H1 (cell line): ENCODE data around the gene XIRP1. TPM values are rescaled to one million over a fixed set of nuclear protein-coding genes. Genes with fewer than 3 reads are reported as not detected.

ENCODE experiments used
- CTCF ChIA-PET: fragments of 300-600 bp; sonication (Branson Sonifier 250); formaldehyde crosslinking; loops from one replicate; lab custom pipeline; 2021; ENCODE audit not compliant: partially characterized antibody; lab: Charles Lee
- POLR2A ChIA-PET: fragments of 300-600 bp; sonication (Branson Sonifier 250); formaldehyde crosslinking; loops from one replicate; lab custom pipeline; 2021; ENCODE audit warnings: inconsistent platforms; ENCODE audit not compliant: partially characterized antibody; lab: Charles Lee
- DNase-seq, 2 experiments: peaks; one replicate each; pipeline versions ENCODE4 v3.0.0 to v3.0.0-alpha.2; 2010 to 2022; ENCODE audit warnings: low spot score in 2 of 2, low read depth in 1 of 2, mixed read lengths in 1 of 2
- FAIRE-seq: peaks from 2 replicates; lab custom pipeline; 2011; peaks lifted over from hg19 to GRCh38; lab: Jason Lieb, UNC
- H2AFZ ChIP-seq: 2 replicates; pipeline ENCODE4 v1.8.1; 2012; ENCODE audit warnings: low read length, inconsistent platforms
- H2AK5ac ChIP-seq: 2 replicates; pipeline ENCODE4 v1.6.1; 2013; ENCODE audit warnings: low read depth, low read length
- H2BK120ac ChIP-seq: replicated peaks from 2 replicates; pipeline ENCODE3; 2013; ENCODE audit warnings: low read depth, low read length, inconsistent platforms
- H2BK12ac ChIP-seq: 2 replicates; pipeline ENCODE4 v1.6.1; 2013; ENCODE audit warnings: low read depth, low read length
- H2BK15ac ChIP-seq: 2 replicates; pipeline ENCODE4 v1.6.1; 2013; ENCODE audit warnings: low read length
- H2BK20ac ChIP-seq: 2 replicates; pipeline ENCODE4 v1.6.1; 2013; ENCODE audit warnings: low read length
- H2BK5ac ChIP-seq: 2 replicates; pipeline ENCODE4 v1.6.1; 2013; ENCODE audit warnings: low read depth, low read length
- H3K14ac ChIP-seq: 2 replicates; pipeline ENCODE4 v1.6.1; 2013; ENCODE audit warnings: inconsistent platforms; ENCODE audit not compliant: insufficient read length
- H3K18ac ChIP-seq: 2 replicates; pipeline ENCODE4 v1.6.1; 2013; ENCODE audit warnings: low read length; ENCODE audit errors: extremely low read depth
- H3K23ac ChIP-seq: 2 replicates; pipeline ENCODE4 v1.6.1; 2013; ENCODE audit warnings: inconsistent platforms; ENCODE audit not compliant: insufficient read length
- H3K23me2 ChIP-seq: 2 replicates; pipeline ENCODE4 v1.6.1; 2013; ENCODE audit warnings: low read depth, low read length
- H3K27ac ChIP-seq: 2 replicates; pipeline ENCODE4 v1.6.1; 2011; ENCODE audit warnings: low read depth, low read length, inconsistent platforms
- H3K27me3 ChIP-seq, 4 experiments: replicated peaks in 1 of 4; 1 replicate in 1 of 4; 2 replicates in 3 of 4; pipeline versions ENCODE4 v1.6.1 to v1.8.1; 2011 to 2013; ENCODE audit warnings: low read length in 3 of 4, mild to moderate bottlenecking in 3 of 4, inconsistent platforms in 2 of 4, mixed read lengths in 2 of 4, moderate library complexity in 1 of 4; ENCODE audit not compliant: control insufficient read depth in 3 of 4, insufficient read depth in 3 of 4; ENCODE audit errors: extremely low read depth in 1 of 4
- H3K36me3 ChIP-seq, 4 experiments: 2 replicates each; pipeline versions ENCODE4 v1.6.1 to v1.8.1; 2011 to 2013; ENCODE audit warnings: mild to moderate bottlenecking in 4 of 4, low read length in 3 of 4, moderate library complexity in 2 of 4, control low read depth in 1 of 4, inconsistent platforms in 1 of 4; ENCODE audit not compliant: insufficient read depth in 4 of 4, control insufficient read depth in 2 of 4
- H3K4ac ChIP-seq: replicated peaks from 2 replicates; pipeline ENCODE3; 2013; ENCODE audit warnings: low read length, low read depth, mixed read lengths, inconsistent platforms; ENCODE audit not compliant: insufficient read length
- H3K4me1 ChIP-seq, 4 experiments: replicated peaks in 1 of 4; 1 replicate in 1 of 4; 2 replicates in 3 of 4; pipeline versions ENCODE4 v1.6.1 to v1.8.1; 2011 to 2013; ENCODE audit warnings: low read length in 3 of 4, inconsistent platforms in 2 of 4, mixed read lengths in 1 of 4; ENCODE audit not compliant: insufficient read depth in 4 of 4, control insufficient read depth in 3 of 4
- H3K4me2 ChIP-seq, 2 experiments: 2 replicates each; pipeline versions ENCODE4 v1.6.1 to v1.8.1; 2011 to 2013; ENCODE audit warnings: low read depth in 2 of 2, low read length in 2 of 2, control low read depth in 1 of 2, inconsistent platforms in 1 of 2, mild to moderate bottlenecking in 1 of 2; ENCODE audit not compliant: insufficient read depth in 1 of 2
- H3K4me3 ChIP-seq, 4 experiments: fragments of 200-600, 300-600 bp in 1 of 4; sonication (generic), shearing (Covaris generic), sonication (Bioruptor Twin) in 1 of 4; 2 replicates each; pipeline versions ENCODE4 v1.5.1 to v1.8.1; 2011 to 2016; ENCODE audit warnings: low read length in 4 of 4, low read depth in 3 of 4, control low read depth in 2 of 4, inconsistent platforms in 2 of 4, mild to moderate bottlenecking in 2 of 4, mixed read lengths in 1 of 4, moderate library complexity in 1 of 4; ENCODE audit not compliant: insufficient read depth in 2 of 4; ENCODE audit errors: extremely low read depth in 1 of 4
- H3K56ac ChIP-seq: replicated peaks from 2 replicates; pipeline ENCODE3; 2013; ENCODE audit warnings: low read depth, mild to moderate bottlenecking, mixed read lengths, low read length, inconsistent platforms; ENCODE audit not compliant: insufficient read length
- H3K79me1 ChIP-seq: 2 replicates; pipeline ENCODE4 v1.6.1; 2013; ENCODE audit warnings: low read depth, low read length, control low read depth
- H3K79me2 ChIP-seq, 2 experiments: 2 replicates each; pipeline versions ENCODE4 v1.6.1 to v1.8.1; 2012 to 2013; ENCODE audit warnings: low read length in 2 of 2, mild to moderate bottlenecking in 2 of 2, inconsistent platforms in 1 of 2; ENCODE audit not compliant: insufficient read depth in 2 of 2, control insufficient read depth in 1 of 2
- H3K9ac ChIP-seq, 4 experiments: replicated peaks in 1 of 4; 1 replicate in 1 of 4; 2 replicates in 3 of 4; pipeline versions ENCODE4 v1.6.1 to v1.8.1; 2011 to 2013; ENCODE audit warnings: low read depth in 3 of 4, low read length in 3 of 4, control low read depth in 2 of 4, mild to moderate bottlenecking in 2 of 4, moderate library complexity in 2 of 4, inconsistent platforms in 1 of 4; ENCODE audit errors: extremely low read depth in 1 of 4
- H3K9me3 ChIP-seq, 2 experiments: 2 replicates each; pipeline versions ENCODE4 v1.6.1 to v1.8.1; 2012 to 2013; ENCODE audit warnings: mild to moderate bottlenecking in 2 of 2, moderate library complexity in 2 of 2, control low read depth in 1 of 2, inconsistent platforms in 1 of 2, low read depth in 1 of 2, low read length in 1 of 2, mixed read lengths in 1 of 2; ENCODE audit not compliant: insufficient read depth in 2 of 2
- H4K20me1 ChIP-seq, 2 experiments: replicated peaks in 1 of 2; 2 replicates each; pipeline versions ENCODE3 to v1.8.1; 2011 to 2013; ENCODE audit warnings: inconsistent platforms in 2 of 2, low read length in 2 of 2, mild to moderate bottlenecking in 1 of 2; ENCODE audit not compliant: insufficient read depth in 2 of 2, control insufficient read depth in 1 of 2
- H4K5ac ChIP-seq: 2 replicates; pipeline ENCODE4 v1.6.1; 2013; ENCODE audit warnings: low read length, low read depth, mixed read lengths, inconsistent platforms; ENCODE audit not compliant: insufficient read length
- H4K8ac ChIP-seq: 2 replicates; pipeline ENCODE4 v1.8.0; 2013; ENCODE audit warnings: mild to moderate bottlenecking, moderate library complexity, low read length, inconsistent platforms; ENCODE audit not compliant: insufficient read depth; ENCODE audit errors: extremely low read depth
- H4K91ac ChIP-seq: replicated peaks from 2 replicates; pipeline ENCODE3; 2013; ENCODE audit warnings: low read length, mixed read lengths, inconsistent platforms; ENCODE audit not compliant: insufficient read length
- WGBS, 2 experiments: shearing (Covaris generic) in 1 of 2; methylation state at CpG; one replicate each; pipeline versions ENCODE4 v1.1.6 to v1.1.7; 2013 to 2015; ENCODE audit warnings: low lambda C conversion rate in 2 of 2, mixed read lengths in 2 of 2, inconsistent platforms in 1 of 2, low coverage in 1 of 2, missing lambda C conversion rate in 1 of 2; ENCODE audit not compliant: insufficient replicate concordance in 2 of 2, insufficient coverage in 1 of 2, insufficient read length in 1 of 2; ENCODE audit errors: extremely low coverage in 1 of 2, missing lambda C conversion rate in 1 of 2; 5-methylcytosine and 5-hydroxymethylcytosine counted together
- polyA plus RNA-seq, 7 experiments: library from polyadenylated mRNA; depleted of rRNA in 3 of 7; stranded (reverse) in 5 of 7; unstranded in 2 of 7; fragments of >200 nt in 5 of 7; fragments of 200-250 nt in 2 of 7; gene quantifications; 1 replicate in 5 of 7; 2 replicates in 1 of 7; 4 replicates in 1 of 7; pipeline versions ENCODE4 v1.2.1 to v1.2.3, GENCODE V29; 2011 to 2013; ENCODE audit warnings: missing spikeins in 2 of 7, mixed read lengths in 2 of 7
- total RNA-seq: library from RNA; stranded (reverse); fragmentation: NEBNext Ultra II Directional; extraction: Animal tissue kit (Norgen Biotek cat#: 25700); gene quantifications from 2 replicates; pipeline ENCODE4 v1.2.1, GENCODE V29; 2021
- TF ChIP-seq, protein P1 (sequence below): IDR thresholded peaks from 2 replicates; pipeline ENCODE4 v1.6.1; 2011; ENCODE audit warnings: low read depth, mild to moderate bottlenecking, low read length; ENCODE audit not compliant: insufficient read depth

The XIRP1 gene
- total and polyA plus RNA-seq, 2 of the 8 experiments (the other 6 are each of a cell fraction or from before 2014, with no cell fraction given), result not detected

DNA sequence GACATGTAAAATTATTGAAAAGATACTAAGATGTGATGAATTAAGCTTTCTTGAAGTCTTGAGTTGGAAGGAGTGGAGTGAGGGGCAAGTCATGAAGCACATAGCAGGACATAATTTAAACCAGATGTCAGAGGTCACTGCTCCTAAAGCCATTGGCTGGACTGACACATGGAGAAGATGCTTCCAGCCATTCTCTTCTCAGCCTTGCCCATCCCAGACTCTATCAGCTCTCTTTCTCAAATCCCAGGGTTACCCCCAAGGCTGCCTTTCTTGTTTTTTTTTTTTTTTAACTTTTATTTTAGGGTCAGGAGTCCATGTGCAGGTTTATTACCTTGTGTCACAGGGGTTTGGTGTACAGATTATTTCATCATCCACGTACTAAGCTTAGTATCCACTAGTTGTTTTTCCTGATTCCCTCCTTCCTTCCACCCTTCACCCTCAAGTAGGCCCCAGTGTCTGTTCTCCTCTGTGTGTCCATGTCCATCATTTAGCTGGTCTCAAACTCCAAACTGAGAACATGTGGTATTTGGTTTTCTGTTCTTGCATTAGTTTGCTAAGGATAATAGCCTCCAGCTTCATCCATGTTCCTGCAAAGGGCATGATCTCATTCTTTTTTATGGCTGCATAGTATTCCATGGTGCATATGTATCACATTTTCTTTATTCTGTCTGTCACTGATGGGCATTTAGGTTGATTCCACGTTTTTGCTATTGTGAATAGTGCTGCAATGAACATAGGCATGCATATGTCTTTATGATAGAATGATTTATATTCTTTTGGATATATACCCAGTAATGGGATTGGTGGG lies 18.9 kb downstream of the XIRP1 start:
- Histone ChIP-seq H4K8ac (no peak overlapping the region), H4K5ac (no peak overlapping the region), H3K9ac (no peak overlapping the region), H3K23ac (no peak overlapping the region), H3K36me3 (no peaks in the 10 kb centered on the region), H2BK120ac (no peak overlapping the region), H4K91ac (no peak overlapping the region), H3K4me2 (no peak overlapping the region), H3K23me2 (no peaks in the 10 kb centered on the region; the same call in 1 of the 2 replicates), H3K56ac (no peak overlapping the region), H3K27ac (no peak overlapping the region), H2AK5ac (no peak overlapping the region), H3K4me1 (peaks cover 2 to 10% (median 6%) of the 10 kb centered on the region in 4 experiments; a peak in 6 of 7 replicates), H3K4ac (no peak overlapping the region), H2BK5ac (no peak overlapping the region), H3K79me2 (no peaks in the 10 kb centered on the region), H3K27me3 (no peaks in the 10 kb centered on the region), H3K18ac (no peak overlapping the region), H2BK15ac (no peak overlapping the region), H4K20me1 (no peaks in the 10 kb centered on the region), H2BK20ac (no peak overlapping the region), H2AFZ (no peak overlapping the region), H2BK12ac (no peak overlapping the region), H3K79me1 (no peaks in the 10 kb centered on the region), H3K4me3 (no peak overlapping the region), H3K9me3 (no peaks in the 10 kb centered on the region; a peak in 1 of 4 replicates), H3K14ac (no peak overlapping the region)
- no peak for FAIRE-seq
- DNase-seq, result no peak
- ChIA-PET CTCF (interaction anchor here (1.0 to 2.8 kb wide), 10 partner anchors 12 to 118 kb away, joined by 3 to 11 read pairs (median 4); no protein-coding TSS in a partner anchor), POLR2A (interaction anchor here (1.3 to 1.7 kb wide), 3 partner anchors 18 to 233 kb away, joined by 3 to 6 read pairs (median 5); partner anchors contain the start of gene RPSA)
- TF ChIP-seq, protein P1, sequence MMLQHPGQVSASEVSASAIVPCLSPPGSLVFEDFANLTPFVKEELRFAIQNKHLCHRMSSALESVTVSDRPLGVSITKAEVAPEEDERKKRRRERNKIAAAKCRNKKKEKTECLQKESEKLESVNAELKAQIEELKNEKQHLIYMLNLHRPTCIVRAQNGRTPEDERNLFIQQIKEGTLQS, result no peak
- WGBS, 2 experiments, result 89% methylated on average over 2 of the region's 2 CpGs; no CpG with 5 or more reads in 1 of the 2 experiments
